NOMO-1 (cell line): ENCODE data around the gene CAV1.

Experiments
- DNase-seq, 2 experiments: peaks; one replicate each; lab custom pipeline; 2025; ENCODE audit not compliant: unreplicated experiment in 2 of 2; lab: John Stamatoyannopoulos, UW

The CAV1 gene

DNA sequence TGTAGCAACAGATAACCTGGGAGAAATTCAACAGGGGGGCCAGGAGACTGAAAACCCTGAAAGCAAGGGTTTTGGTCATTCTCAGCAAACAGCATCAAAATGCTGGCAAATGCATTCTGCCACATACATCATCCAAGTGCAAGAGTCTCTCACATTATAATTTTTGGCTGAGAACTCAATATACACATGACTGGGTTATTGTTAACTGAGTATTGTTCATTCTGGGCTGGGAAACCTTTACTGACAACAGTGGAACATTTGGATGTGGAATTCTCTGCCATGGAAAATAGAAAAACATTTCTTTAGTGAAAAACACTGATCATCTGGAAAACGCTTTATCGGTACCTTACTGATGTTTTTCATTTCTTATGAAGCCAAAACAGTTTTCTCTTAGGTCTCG is 74.0 kb downstream of the CAV1 start:
- DNase-seq: no peak

DNA sequence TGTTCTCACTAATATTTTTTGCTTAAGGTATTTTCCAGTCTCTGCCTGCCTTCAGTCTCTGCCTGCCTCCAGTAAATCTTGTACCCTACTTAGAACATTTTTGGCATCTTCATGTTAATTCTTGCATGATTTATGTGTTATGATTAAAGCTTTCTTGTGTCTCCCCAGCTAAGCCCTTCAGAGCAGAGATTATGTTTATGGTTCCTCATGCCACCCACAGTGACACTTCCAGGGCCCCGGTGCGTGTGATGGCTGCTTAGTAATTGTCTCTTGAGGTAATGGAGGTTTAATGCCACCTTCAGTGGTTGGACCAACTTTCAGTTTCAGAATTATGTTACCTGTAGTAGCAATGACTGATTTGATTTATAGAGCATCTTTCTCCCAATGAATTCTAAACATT is 76.6 kb downstream of the CAV1 start:
- no peak for DNase-seq

DNA sequence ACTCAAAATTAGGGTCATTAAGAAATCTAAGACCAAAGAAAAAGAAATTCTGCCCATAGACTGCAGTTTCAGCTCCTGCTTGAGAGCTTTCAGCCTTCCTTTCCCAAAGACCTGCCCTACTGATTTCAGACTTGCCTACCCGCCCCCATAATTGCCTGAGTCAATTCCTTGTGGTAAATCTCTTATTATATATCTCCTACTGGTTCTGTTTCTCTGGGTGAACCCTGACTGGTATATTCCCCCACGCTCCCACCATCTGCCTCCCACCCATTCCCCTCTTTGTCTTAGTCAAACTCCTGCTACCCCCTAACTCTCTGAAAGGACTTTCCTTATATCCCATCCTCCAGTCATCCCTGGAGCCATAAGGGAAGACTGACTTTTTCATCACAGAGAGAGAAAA is 82.5 kb downstream of the CAV1 start:
- DNase-seq: no peak

DNA sequence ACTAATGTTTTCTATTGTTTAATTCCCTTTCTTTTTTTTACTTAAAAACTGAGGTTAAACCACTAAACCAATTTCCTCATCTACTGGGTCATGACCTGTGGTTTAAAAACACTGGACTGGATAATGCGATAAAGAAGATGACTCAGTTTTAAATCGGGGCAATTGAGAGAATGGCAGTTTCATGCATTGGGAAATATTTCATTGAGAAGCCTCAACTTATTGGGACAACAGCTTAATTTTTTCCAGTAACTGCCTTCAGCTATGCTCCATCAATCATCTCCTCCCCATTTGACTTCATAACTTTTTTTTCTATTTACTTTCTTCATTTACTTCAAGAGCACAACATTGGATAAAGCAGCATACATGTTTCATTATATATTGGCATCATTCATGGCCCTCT is 85.4 kb downstream of the CAV1 start:
- DNase-seq: peak in 1 of 2 experiments; percentile 64

DNA sequence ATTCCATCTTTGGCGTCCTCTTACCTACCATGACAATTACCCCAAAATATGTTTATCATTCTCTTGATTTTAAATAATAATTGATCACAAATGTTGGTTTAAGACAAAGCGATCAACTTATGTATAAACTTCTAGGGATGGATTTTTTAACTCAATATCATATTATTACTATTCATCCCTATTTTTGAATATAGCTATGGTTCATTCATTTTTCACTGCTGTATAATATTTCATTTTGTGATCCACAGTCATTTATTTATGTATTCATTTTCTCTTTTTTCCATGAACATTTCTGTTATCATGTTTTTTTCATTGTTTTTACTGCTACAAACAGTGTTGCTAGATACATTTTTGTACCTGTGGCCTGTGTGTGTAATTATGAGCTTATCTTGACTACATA is 85.9 kb downstream of the CAV1 start:
- DNase-seq: no peak
